Articular chondrocyte of knee joint (primary cell): ENCODE data around the gene GPA33. TPM values are rescaled to one million over a fixed set of nuclear protein-coding genes. Genes with fewer than 3 reads are reported as not detected.
A peak's percentile ranks its signal among the peaks of the same experiment; 100 is the strongest.

Source experiments
- small RNA-seq: library from RNA; depleted of rRNA; stranded (forward); fragments of <200 nt; gene quantifications from one replicate; pipeline ENCODE3, GENCODE V24; 2012
- total RNA-seq: library from RNA; depleted of rRNA; stranded (reverse); fragments of >200 nt; gene quantifications from 2 replicates; pipeline ENCODE4 v1.2.3, GENCODE V29; 2012

Gene GPA33
- total RNA-seq: not detected in 2 replicates

GRCh38 chr1:167090314-167090942 is at the start of gene GPA33:
Gene GPA33, minus strand, starts transcription at chr1:167090377. Its CDS starts 90 bp downstream, at chr1:167090287.

GRCh38 chr1:167093846-167094516 is 3.8 kb upstream of the GPA33 start, which contains the start of gene STYXL2:
Gene STYXL2, plus strand, starts transcription at chr1:167094075. Its CDS starts 775 bp downstream, at chr1:167094850.

Small RNAs within 50 kb of the gene (small RNA-seq; reads per million reads assigned to genes)
- gene RNA5SP65: 1.9 reads per million, percentile 70 among the genes with 10 or more reads in this experiment

Other genes with a start within 250 kb of the GPA33 start
- gene TADA1, start 214.1 kb downstream of the GPA33 start, total RNA-seq: 12.4 and 15.3 TPM in 2 replicates
- under 0.01 and 0.11 TPM in 2 replicates for gene ILDR2, start 114.8 kb downstream of the GPA33 start, total RNA-seq
- gene MAEL, start 101.1 kb downstream of the GPA33 start, total RNA-seq: not detected in 2 replicates
- gene STYXL2, start 3.7 kb upstream of the GPA33 start, total RNA-seq: under 0.01 TPM in 1 of 2 replicates, not detected in the other
- 12.4 and 16.8 TPM in 2 replicates for gene POU2F1, start 130.5 kb upstream of the GPA33 start, total RNA-seq